RWPE1 (cell line): ENCODE data around the gene SLC39A11.

Experiments used
- CTCF ChIA-PET: fragments of 350-600 bp; sonication (Branson Sonifier 250); formaldehyde crosslinking; extraction: SDS; loops from one replicate; lab custom pipeline; 2021; lab: Yijun Ruan, JAX
- POLR2A ChIA-PET: fragments of 400-600 bp; formaldehyde crosslinking; extraction: SDS; loops from one replicate; lab custom pipeline; 2020; ENCODE audit warnings: antibody characterized with exemption; ENCODE audit not compliant: low non-redundant PET; lab: Yijun Ruan, JAX
- DNase-seq: peaks from one replicate; pipeline ENCODE4 v3.0.0; 2012; ENCODE audit warnings: low spot score
- H3K27ac ChIP-seq: fragments of 450-650 bp; 2 replicates; pipeline ENCODE4 v1.5.1; 2017
- CTCF ChIP-seq: fragments of 450-650 bp; conservative IDR thresholded peaks from 2 replicates; pipeline ENCODE4 v1.5.1; 2017; ENCODE audit warnings: low read depth, mild to moderate bottlenecking

Gene SLC39A11

GRCh38 chr17:73022694-73023093 is 69.8 kb downstream of the SLC39A11 start:
- TF ChIP-seq CTCF = no peak
- no peak overlapping the region for H3K27ac ChIP-seq
- ChIA-PET POLR2A (no interaction called here), CTCF (no interaction called here)
- DNase-seq = no peak

DNA sequence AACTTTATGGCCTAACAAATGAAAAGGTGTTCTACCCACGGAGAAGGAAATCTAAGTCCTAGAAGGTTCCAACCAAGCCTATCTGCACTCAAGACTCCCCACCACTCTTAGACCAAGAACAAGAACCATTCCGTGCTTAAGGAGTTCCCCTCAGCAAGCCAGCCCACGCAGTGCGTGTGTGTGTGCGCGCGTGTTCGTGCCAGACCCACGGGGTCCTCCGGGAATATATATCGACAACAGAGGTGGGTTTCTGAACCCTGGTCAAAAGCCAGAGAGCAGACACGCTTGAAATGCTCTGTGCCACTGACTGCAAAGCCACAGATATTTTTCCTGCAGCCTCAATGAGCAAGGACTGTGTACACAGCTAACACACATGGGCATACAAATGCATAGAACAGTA is 70.7 kb downstream of the SLC39A11 start:
- TF ChIP-seq CTCF = no peak
- no peak for DNase-seq
- ChIA-PET POLR2A (no interaction called here), CTCF (no interaction called here)
- H3K27ac ChIP-seq = no peak overlapping the region

DNA sequence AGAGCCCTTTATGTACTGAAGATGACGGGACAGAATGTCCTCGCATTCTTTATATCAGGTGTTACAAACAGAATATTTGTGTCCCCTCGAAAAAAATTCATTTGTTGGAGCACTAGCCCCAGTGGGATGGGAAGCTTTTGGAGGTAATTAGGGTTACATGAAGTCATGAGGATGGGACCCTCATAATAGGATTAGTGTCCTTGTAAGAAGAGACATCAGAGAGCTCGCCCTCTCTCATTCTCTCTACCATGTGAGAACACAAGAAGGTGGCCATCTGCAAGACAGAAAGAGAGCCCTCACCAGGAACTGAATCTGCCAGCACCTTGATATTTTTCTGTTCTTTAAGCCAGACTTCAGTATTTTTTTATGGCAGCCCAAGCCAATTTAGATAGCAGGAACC is 72.4 kb downstream of the SLC39A11 start:
- TF ChIP-seq CTCF = no peak
- DNase-seq = no peak
- CTCF ChIA-PET = interaction anchor here (0.7 kb wide), 1 partner anchor 209 kb away, joined by 4 read pairs; no protein-coding TSS in a partner anchor

DNA sequence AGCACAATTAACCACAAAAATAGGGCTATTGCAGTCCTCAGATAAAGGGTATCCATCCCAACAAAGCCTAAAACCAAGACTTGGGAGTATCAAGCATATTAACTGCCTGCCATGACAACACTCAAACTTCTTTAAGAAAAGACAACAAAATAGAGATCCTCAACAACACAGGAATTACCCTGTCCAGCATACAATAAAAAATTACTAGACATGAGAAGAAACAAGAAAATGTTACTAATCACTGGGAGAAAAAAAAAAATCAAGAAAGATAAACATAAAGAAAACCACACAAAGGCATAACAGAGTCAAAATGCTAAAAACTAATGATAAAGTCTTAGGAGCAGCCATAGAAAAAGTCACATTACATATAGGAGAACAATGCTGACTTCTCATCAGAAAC is 73.9 kb downstream of the SLC39A11 start:
- ChIA-PET POLR2A (no interaction called here), CTCF (no interaction called here)
- no peak for TF ChIP-seq CTCF
- H3K27ac ChIP-seq = no peak overlapping the region
- no peak for DNase-seq

More for the DNA sequence above, 72.4 kb downstream of the SLC39A11 start:
- no peak overlapping the region for H3K27ac ChIP-seq
- POLR2A ChIA-PET = no interaction called here

DNA sequence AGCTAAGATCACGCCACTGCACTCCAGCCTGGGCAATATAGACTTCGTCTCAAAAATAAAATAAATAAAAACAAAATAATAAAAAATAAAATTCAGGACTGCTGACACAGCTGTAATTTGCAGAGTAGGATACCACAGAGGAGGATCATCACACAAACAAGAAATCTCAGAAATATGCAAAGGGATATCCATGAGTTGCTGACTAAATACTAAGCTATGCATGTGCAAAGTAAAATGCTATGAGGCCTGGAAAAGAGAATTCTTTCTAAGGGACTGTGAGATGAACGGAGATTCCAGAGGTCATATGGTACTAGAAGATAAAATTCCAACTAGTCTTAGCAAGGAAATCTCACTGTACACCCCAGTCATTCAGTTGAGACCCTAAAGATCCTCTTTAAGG is 74.8 kb downstream of the SLC39A11 start:
- no peak overlapping the region for H3K27ac ChIP-seq
- CTCF ChIA-PET = no interaction called here
- POLR2A ChIA-PET = no interaction called here
- no peak for TF ChIP-seq CTCF
- no peak for DNase-seq

GRCh38 chr17:73015722-73016276 is 76.7 kb downstream of the SLC39A11 start:
- ChIA-PET POLR2A (no interaction called here), CTCF (no interaction called here)
- no peak overlapping the region for H3K27ac ChIP-seq
- no peak for DNase-seq
- no peak for TF ChIP-seq CTCF
